Tibial nerve (tissue), 4 donors: ENCODE measurements around the gene CLDN9. TPM values are rescaled to one million over a fixed set of nuclear protein-coding genes. Genes with fewer than 3 reads are reported as not detected.

Experiments
- DNase-seq, 2 donors: peaks; one replicate each; pipeline ENCODE4 v3.0.0-alpha.2; 2019; ENCODE audit warnings: low spot score in 2 of 2
- H3K27ac ChIP-seq, 4 donors: fragments of 200-600 bp; sonication (generic) in 3 of 4; one replicate each; pipeline ENCODE4 v1.5.1; 2017 to 2019; ENCODE audit warnings: mild to moderate bottlenecking in 1 of 4
- H3K27me3 ChIP-seq, 2 donors: fragments of 200-600 bp; sonication (generic) in 1 of 2; one replicate each; pipeline versions ENCODE4 v1.5.1 to v1.6.0; 2017 to 2019
- H3K36me3 ChIP-seq, 3 donors: fragments of 200-600 bp; sonication (generic); one replicate each; pipeline ENCODE4 v1.5.1; 2018 to 2019
- H3K4me1 ChIP-seq, 4 donors: fragments of 200-600 bp; sonication (generic) in 3 of 4; one replicate each; pipeline ENCODE4 v1.5.1; 2017 to 2019
- H3K4me3 ChIP-seq, 4 donors: fragments of 200-600 bp; sonication (generic) in 3 of 4; one replicate each; pipeline ENCODE4 v1.5.1; 2017 to 2019; ENCODE audit warnings: mild to moderate bottlenecking in 1 of 4, moderate library complexity in 1 of 4
- H3K9me3 ChIP-seq, 4 donors: fragments of 200-600 bp; sonication (generic) in 3 of 4; one replicate each; pipeline ENCODE4 v1.5.1; 2017 to 2019
- EP300 ChIP-seq, 2 donors: sonication (generic); formaldehyde crosslinking; IDR thresholded peaks; one replicate each; pipeline ENCODE4 v1.6.1; 2017; ENCODE audit warnings: antibody characterized with exemption in 2 of 2, mild to moderate bottlenecking in 1 of 2
- POLR2A ChIP-seq, 2 donors: fragments of 450-650 bp; IDR thresholded peaks; one replicate each; pipeline ENCODE4 v1.6.1; 2017; ENCODE audit warnings: antibody characterized with exemption in 2 of 2, mild to moderate bottlenecking in 2 of 2, moderate library complexity in 2 of 2
- WGBS, 2 donors: methylation state at CpG; one replicate each; pipeline ENCODE4 v1.1.5; 2018; 5-methylcytosine and 5-hydroxymethylcytosine counted together
- total RNA-seq, 4 donors: library from RNA; depleted of rRNA; stranded (reverse); fragments of >200 nt; gene quantifications; one replicate each; pipeline ENCODE4 v1.1.0, GENCODE V29; 2016
- TF ChIP-seq, protein P1 (sequence below), 5 experiments: fragments of 200-600 bp in 3 of 5; fragments of 450-650 bp in 2 of 5; sonication (generic) in 3 of 5; IDR thresholded peaks; one replicate each; pipeline ENCODE4 v1.5.1; 2016 to 2019; ENCODE audit warnings: antibody characterized with exemption in 5 of 5, mild to moderate bottlenecking in 3 of 5, moderate library complexity in 2 of 5

The CLDN9 gene
- total RNA-seq, 4 donors from 2014 or later = 0.30 TPM; not detected in 3

DNA sequence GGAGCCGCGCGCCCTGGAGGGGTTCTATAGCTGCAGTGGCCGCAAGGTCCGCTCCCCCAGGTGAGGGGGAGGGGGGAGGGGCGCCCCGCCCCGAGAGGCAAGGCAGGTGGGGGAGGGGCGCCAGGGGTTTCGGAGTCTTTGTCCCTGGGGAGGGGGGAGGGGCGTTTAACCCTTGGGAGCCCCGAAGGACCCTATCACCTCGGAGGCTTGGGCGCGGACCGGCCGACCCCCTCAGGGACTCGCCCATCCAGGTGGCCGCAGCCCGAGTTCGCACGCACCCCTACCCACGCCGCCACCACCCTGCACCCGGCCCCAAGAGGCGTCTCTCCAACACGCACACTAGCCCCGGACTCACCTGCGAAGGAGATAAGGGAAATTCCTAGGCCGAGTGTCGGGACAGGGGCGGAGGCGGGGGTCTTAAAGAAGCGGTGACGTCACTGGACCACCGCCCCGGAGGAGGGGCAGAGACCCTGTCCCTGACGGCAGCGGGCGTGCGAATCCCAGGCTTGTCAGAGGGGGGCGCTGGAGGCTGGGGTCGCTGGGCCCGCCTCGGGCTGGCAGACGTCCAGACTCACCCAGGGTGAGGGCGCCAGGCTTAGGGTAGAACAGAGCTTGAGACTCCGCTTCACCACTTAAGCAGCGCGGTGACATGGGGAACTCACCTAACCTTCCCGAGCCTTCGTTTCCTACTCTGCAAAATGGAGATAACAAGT is 5.2 kb downstream of the CLDN9 start, which contains the start of gene CLDN6:
CLDN6 (minus strand) TSS at position 390 of the 713 bp plus-strand sequence. CDS start 2,162 bp downstream, outside the sequence.
- peaks cover 0 to 46% (median 24%) of the 10 kb centered on the region in 4 donors for H3K4me1 ChIP-seq
- WGBS, 2 donors = 5 to 11% methylated on average over 12 to 52 of the region's 52 CpGs
- no peak within 1 kb of the TSS for H3K27ac ChIP-seq
- peaks cover 0 to 38% of the 10 kb centered on the region in 2 donors for H3K27me3 ChIP-seq
- H3K36me3 ChIP-seq = no peaks in the 10 kb centered on the region
- H3K9me3 ChIP-seq = no peaks in the 10 kb centered on the region
- DNase-seq = no peak
- H3K4me3 ChIP-seq = no peak within 1 kb of the TSS
- TF ChIP-seq, protein P1, sequence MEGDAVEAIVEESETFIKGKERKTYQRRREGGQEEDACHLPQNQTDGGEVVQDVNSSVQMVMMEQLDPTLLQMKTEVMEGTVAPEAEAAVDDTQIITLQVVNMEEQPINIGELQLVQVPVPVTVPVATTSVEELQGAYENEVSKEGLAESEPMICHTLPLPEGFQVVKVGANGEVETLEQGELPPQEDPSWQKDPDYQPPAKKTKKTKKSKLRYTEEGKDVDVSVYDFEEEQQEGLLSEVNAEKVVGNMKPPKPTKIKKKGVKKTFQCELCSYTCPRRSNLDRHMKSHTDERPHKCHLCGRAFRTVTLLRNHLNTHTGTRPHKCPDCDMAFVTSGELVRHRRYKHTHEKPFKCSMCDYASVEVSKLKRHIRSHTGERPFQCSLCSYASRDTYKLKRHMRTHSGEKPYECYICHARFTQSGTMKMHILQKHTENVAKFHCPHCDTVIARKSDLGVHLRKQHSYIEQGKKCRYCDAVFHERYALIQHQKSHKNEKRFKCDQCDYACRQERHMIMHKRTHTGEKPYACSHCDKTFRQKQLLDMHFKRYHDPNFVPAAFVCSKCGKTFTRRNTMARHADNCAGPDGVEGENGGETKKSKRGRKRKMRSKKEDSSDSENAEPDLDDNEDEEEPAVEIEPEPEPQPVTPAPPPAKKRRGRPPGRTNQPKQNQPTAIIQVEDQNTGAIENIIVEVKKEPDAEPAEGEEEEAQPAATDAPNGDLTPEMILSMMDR (IDR thresholded peaks at IDR 0.05) = no peak
- no peak for TF ChIP-seq POLR2A (IDR thresholded peaks at IDR 0.05)

DNA sequence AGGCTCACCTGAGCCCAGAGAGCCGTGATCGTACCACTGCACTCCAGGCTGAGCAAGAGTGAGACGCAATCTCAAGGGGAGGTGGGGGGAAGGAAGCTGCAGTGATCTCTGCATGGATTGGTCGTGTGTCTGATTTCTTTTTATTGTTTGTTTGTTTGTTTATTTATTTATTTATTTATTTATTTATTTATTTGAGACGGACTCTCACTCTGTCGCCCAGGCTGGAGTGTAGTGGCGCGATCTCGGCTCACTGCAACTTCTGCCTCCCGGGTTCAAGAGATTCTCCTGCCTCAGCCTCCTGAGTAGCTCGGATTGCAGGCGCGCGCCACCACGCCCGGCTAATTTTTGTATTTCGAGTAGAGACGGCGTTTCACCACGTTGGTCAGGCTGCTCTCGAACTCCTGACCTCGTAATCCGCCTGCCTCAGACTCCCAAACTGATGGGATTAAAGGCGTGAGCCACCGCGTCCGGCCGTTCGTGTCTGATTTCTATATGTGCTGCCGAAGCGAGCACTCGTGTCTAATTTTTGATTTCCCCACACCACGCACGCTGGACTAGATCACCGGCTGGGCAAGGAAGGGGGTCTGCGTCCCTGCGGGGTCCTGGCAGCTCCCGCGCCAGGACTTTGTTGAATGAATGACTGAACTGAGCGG is 7.0 kb downstream of the CLDN9 start:
- H3K27me3 ChIP-seq = peaks cover 0 to 23% of the 10 kb centered on the region in 2 donors
- H3K4me3 ChIP-seq = peak overlapping the region; percentile 42 to 65 (median 63)
- TF ChIP-seq EP300 (IDR thresholded peaks at IDR 0.05) (no peak), POLR2A (IDR thresholded peaks at IDR 0.05) (no peak)
- TF ChIP-seq, protein P1 (IDR thresholded peaks at IDR 0.05) = no peak
- no peaks in the 10 kb centered on the region for H3K36me3 ChIP-seq
- no peaks in the 10 kb centered on the region for H3K9me3 ChIP-seq
- 41 to 45% methylated on average over 29 to 35 of the region's 40 CpGs for WGBS, 2 donors
- H3K27ac ChIP-seq = peak overlapping the region in 1 of 4 donors; percentile 97
- peaks cover 0 to 59% (median 31%) of the 10 kb centered on the region in 4 donors for H3K4me1 ChIP-seq
- DNase-seq = no peak

DNA sequence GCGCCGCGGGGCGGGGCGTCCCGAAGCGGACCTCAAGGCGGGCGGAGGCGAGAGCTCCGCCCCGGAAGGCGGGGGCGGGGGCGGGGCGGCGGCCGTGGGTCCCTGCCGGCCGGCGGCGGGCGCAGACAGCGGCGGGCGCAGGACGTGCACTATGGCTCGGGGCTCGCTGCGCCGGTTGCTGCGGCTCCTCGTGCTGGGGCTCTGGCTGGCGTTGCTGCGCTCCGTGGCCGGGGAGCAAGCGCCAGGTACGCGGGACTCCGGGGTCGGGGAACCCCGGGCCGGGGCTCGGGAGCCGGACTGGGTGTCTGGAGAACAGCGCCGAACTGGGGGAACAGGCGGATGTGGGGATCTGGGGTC is 7.5 kb downstream of the CLDN9 start, which contains the start of gene TNFRSF12A:
TNFRSF12A (plus strand) TSS at position 122 of the 357 bp plus-strand sequence; CDS start at position 152, 30 bp downstream.
- H3K27ac ChIP-seq = peak within 1 kb of the TSS; percentile 78 to 99 (median 95)
- WGBS, 2 donors = 1 to 3% methylated on average over 6 to 19 of the region's 49 CpGs
- TF ChIP-seq POLR2A (IDR thresholded peaks at IDR 0.05) (peak; percentile 75 to 82), EP300 (IDR thresholded peaks at IDR 0.05) (no peak)
- TF ChIP-seq, protein P1 (IDR thresholded peaks at IDR 0.05) = peak in 2 of 5 experiments; percentile 44 to 45
- H3K9me3 ChIP-seq = no peaks in the 10 kb centered on the region
- H3K27me3 ChIP-seq = peaks cover 0 to 23% of the 10 kb centered on the region in 2 donors
- peak; percentile 42 to 47 for DNase-seq
- no peaks in the 10 kb centered on the region for H3K36me3 ChIP-seq
- H3K4me3 ChIP-seq = peak within 1 kb of the TSS; percentile 42 to 65 (median 63)
- peaks cover 0 to 64% (median 31%) of the 10 kb centered on the region in 4 donors for H3K4me1 ChIP-seq

DNA sequence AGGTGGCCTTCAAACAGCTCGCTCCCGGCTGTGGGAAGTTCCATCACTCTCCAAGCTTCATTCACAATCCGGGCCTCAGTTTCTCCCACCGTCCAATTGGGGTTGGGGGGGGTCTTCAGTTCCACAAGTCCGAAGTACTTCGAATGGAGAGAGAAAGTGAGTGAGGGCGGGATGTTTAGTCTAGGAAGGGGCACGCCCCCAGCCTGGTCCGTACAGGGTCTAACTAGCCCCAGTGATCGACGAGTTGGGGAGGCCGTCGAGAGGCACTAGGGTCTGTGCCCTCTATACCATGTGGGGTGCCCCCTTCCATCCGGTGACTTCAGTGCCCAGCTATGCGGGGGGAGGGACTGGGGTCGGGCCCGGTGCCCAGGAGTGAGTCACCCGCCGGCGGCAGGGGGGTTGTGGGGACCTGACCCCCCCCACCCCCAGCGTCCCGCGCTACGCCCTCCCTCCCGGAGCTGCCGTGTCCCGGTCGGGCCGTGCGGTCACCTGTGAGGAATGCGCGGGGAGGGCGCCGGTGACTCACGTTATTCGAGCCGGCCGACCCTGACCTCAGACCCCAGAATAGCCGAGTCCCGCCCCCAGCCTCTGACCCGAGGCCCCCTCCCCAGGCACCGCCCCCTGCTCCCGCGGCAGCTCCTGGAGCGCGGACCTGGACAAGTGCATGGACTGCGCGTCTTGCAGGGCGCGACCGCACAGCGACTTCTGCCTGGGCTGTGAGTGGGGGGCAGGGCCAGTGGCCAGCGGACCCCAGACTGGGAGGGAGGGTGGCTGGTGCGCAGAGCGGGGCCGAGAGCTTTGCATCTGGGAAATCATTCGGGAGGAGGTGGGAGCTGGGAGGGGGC is 8.1 kb downstream of the CLDN9 start:
- DNase-seq = peak; percentile 27 to 33
- H3K4me3 ChIP-seq = peak overlapping the region; percentile 42 to 65 (median 63)
- H3K36me3 ChIP-seq = peaks cover 0 to 6% (median 0%) of the 10 kb centered on the region in 3 donors
- H3K27ac ChIP-seq = peak overlapping the region; percentile 78 to 99 (median 95)
- H3K4me1 ChIP-seq = peaks cover 0 to 67% (median 31%) of the 10 kb centered on the region in 4 donors
- peaks cover 0 to 23% of the 10 kb centered on the region in 2 donors for H3K27me3 ChIP-seq
- WGBS, 2 donors = 0 to 1% methylated on average over 25 to 30 of the region's 57 CpGs
- H3K9me3 ChIP-seq = no peaks in the 10 kb centered on the region
- no peak for TF ChIP-seq POLR2A (IDR thresholded peaks at IDR 0.05)
- peak; percentile 15 to 69 for TF ChIP-seq EP300 (IDR thresholded peaks at IDR 0.05)
